SK-N-SH (cell line): ENCODE measurements around the gene OSBPL10. TPM values are rescaled to one million over a fixed set of nuclear protein-coding genes. Genes with fewer than 3 reads are reported as not detected.

Experiments
- CTCF ChIA-PET: fragments of 300-600, 350-600 bp; formaldehyde crosslinking; extraction: SDS; loops from one replicate; lab custom pipeline; 2021; lab: Yijun Ruan, JAX
- POLR2A ChIA-PET: fragments of 350-600 bp; sonication (Branson Sonifier 250); formaldehyde crosslinking; extraction: SDS; loops from one replicate; lab custom pipeline; 2020; ENCODE audit warnings: antibody characterized with exemption, inconsistent platforms; lab: Yijun Ruan, JAX
- DNase-seq: peaks from one replicate; pipeline ENCODE4 v3.0.0; 2012
- H2AFZ ChIP-seq: fragments of 200-600 bp; sonication (generic); 2 replicates; pipeline ENCODE4 v1.8.1; 2016; ENCODE audit warnings: antibody characterized with exemption, mild to moderate bottlenecking, low read depth
- H3F3A ChIP-seq: fragments of 200-600 bp; sonication (generic); replicated peaks from 2 replicates; pipeline ENCODE3; 2016; ENCODE audit warnings: antibody characterized with exemption, mild to moderate bottlenecking; ENCODE audit not compliant: insufficient read depth
- H3K27ac ChIP-seq, 2 experiments: fragments of 200-500 bp in 1 of 2; fragments of 200-600 bp in 1 of 2; sonication (Bioruptor generic) in 1 of 2; sonication (generic), shearing (Covaris generic) in 1 of 2; 2 replicates each; pipeline versions ENCODE4 v1.5.1 to v1.6.1; 2014 to 2016; ENCODE audit warnings: low read depth in 2 of 2, inconsistent platforms in 1 of 2, low read length in 1 of 2, mild to moderate bottlenecking in 1 of 2, mixed read lengths in 1 of 2
- H3K27me3 ChIP-seq: fragments of 200-600 bp; sonication (generic), shearing (Covaris generic); 2 replicates; pipeline ENCODE4 v1.6.1; 2016; ENCODE audit warnings: mixed run types; ENCODE audit not compliant: insufficient read depth
- H3K36me3 ChIP-seq, 2 experiments: fragments of 200-500 bp in 1 of 2; fragments of 200-600 bp in 1 of 2; sonication (Bioruptor generic) in 1 of 2; sonication (generic) in 1 of 2; replicated peaks in 1 of 2; 2 replicates each; pipeline versions ENCODE3 to v1.5.1; 2014 to 2016; ENCODE audit warnings: low read length in 1 of 2, mild to moderate bottlenecking in 1 of 2; ENCODE audit not compliant: insufficient read depth in 2 of 2, control insufficient read depth in 1 of 2
- H3K4me1 ChIP-seq, 2 experiments: fragments of 200-500 bp in 1 of 2; fragments of 200-600 bp in 1 of 2; sonication (Bioruptor generic) in 1 of 2; sonication (generic), shearing (Covaris generic) in 1 of 2; 2 replicates each; pipeline versions ENCODE4 v1.5.1 to v1.6.1; 2014 to 2016; ENCODE audit warnings: low read depth in 1 of 2, low read length in 1 of 2, mixed run types in 1 of 2; ENCODE audit not compliant: insufficient read depth in 2 of 2, control insufficient read depth in 1 of 2
- H3K4me2 ChIP-seq: fragments of 200-600 bp; sonication (generic), shearing (Covaris generic); 2 replicates; pipeline ENCODE4 v1.6.1; 2017; ENCODE audit warnings: mixed run types
- H3K4me3 ChIP-seq, 2 experiments: fragments of 200-500 bp in 1 of 2; fragments of 200-600 bp in 1 of 2; sonication (Bioruptor generic) in 1 of 2; sonication (generic), shearing (Covaris generic) in 1 of 2; 2 replicates each; pipeline versions ENCODE4 v1.5.1 to v1.8.1; 2014 to 2016; ENCODE audit warnings: low read depth in 2 of 2, inconsistent platforms in 1 of 2, low read length in 1 of 2, mild to moderate bottlenecking in 1 of 2, mixed read lengths in 1 of 2, moderate library complexity in 1 of 2
- H3K79me2 ChIP-seq: fragments of 200-600 bp; sonication (generic); 2 replicates; pipeline ENCODE4 v1.8.1; 2017; ENCODE audit warnings: mild to moderate bottlenecking; ENCODE audit not compliant: insufficient read depth
- H3K9ac ChIP-seq: fragments of 200-600 bp; sonication (generic); 2 replicates; pipeline ENCODE4 v1.6.1; 2017; ENCODE audit warnings: mixed run types
- H3K9me2 ChIP-seq: fragments of 200-600 bp; sonication (generic); 2 replicates; pipeline ENCODE4 v1.6.1; 2017; ENCODE audit warnings: mixed run types
- H3K9me3 ChIP-seq: fragments of 200-600 bp; sonication (generic); 2 replicates; pipeline ENCODE4 v1.6.1; 2017; ENCODE audit warnings: mixed run types, mild to moderate bottlenecking, moderate library complexity
- H4K20me1 ChIP-seq: fragments of 200-600 bp; sonication (generic); 2 replicates; pipeline ENCODE4 v1.6.1; 2017; ENCODE audit warnings: mild to moderate bottlenecking, mixed run types; ENCODE audit not compliant: insufficient read depth
- EP300 ChIP-seq, 2 experiments: IDR thresholded peaks; 2 replicates each; pipeline versions ENCODE4 v1.4.0 to v1.6.1; 2012; ENCODE audit warnings: borderline replicate concordance in 1 of 2, low read depth in 1 of 2, low read length in 1 of 2
- FOXJ3 ChIP-seq: sonication (generic); formaldehyde crosslinking; IDR thresholded peaks from 2 replicates; pipeline ENCODE4 v1.5.1; 2020; ENCODE audit warnings: mild to moderate bottlenecking, missing genetic modification reagents
- GABPA ChIP-seq: IDR thresholded peaks from 2 replicates; pipeline ENCODE4 v1.4.0; 2012; ENCODE audit warnings: low read depth, mild to moderate bottlenecking
- NRF1 ChIP-seq: IDR thresholded peaks from 2 replicates; pipeline ENCODE4 v1.6.1; 2012; ENCODE audit warnings: low read depth, mild to moderate bottlenecking, low read length
- POLR2AphosphoS5 ChIP-seq: IDR thresholded peaks from 2 replicates; pipeline ENCODE4 v1.6.1; 2012; ENCODE audit warnings: low read depth, low read length
- RAD21 ChIP-seq: IDR thresholded peaks from 2 replicates; pipeline ENCODE4 v1.6.1; 2012; ENCODE audit warnings: mild to moderate bottlenecking, low read length
- RCOR1 ChIP-seq: fragments of 150-350 bp; IDR thresholded peaks from 2 replicates; pipeline ENCODE4 v1.6.1; 2017; ENCODE audit warnings: antibody characterized with exemption, low read length
- RFX5 ChIP-seq: IDR thresholded peaks from 2 replicates; pipeline ENCODE4 v1.6.1; 2012; ENCODE audit warnings: mild to moderate bottlenecking, improper control_type of control experiment, low read length
- RXRA ChIP-seq: IDR thresholded peaks from 2 replicates; pipeline ENCODE4 v1.4.0; 2012; ENCODE audit warnings: low read depth, mild to moderate bottlenecking, borderline replicate concordance
- TAF1 ChIP-seq: IDR thresholded peaks from 2 replicates; pipeline ENCODE4 v1.6.1; 2012; ENCODE audit warnings: low read depth, mild to moderate bottlenecking, low read length, moderate library complexity, borderline replicate concordance
- TEAD4 ChIP-seq: IDR thresholded peaks from 2 replicates; pipeline ENCODE4 v1.4.0; 2012; ENCODE audit warnings: mild to moderate bottlenecking, borderline replicate concordance; ENCODE audit not compliant: insufficient read depth
- YY1 ChIP-seq: IDR thresholded peaks from 2 replicates; pipeline ENCODE4 v1.4.0; 2012; ENCODE audit warnings: low read depth, mild to moderate bottlenecking
- WGBS: methylation state at CpG from one replicate; pipeline ENCODE4 v1.1.6; 2017; ENCODE audit warnings: low lambda C conversion rate; 5-methylcytosine and 5-hydroxymethylcytosine counted together
- polyA plus RNA-seq, 3 experiments: library from polyadenylated mRNA; depleted of rRNA; stranded (reverse); fragments of >200 nt; gene quantifications; 2 replicates each; pipeline ENCODE4 v1.2.3, GENCODE V29; 2012
- TF ChIP-seq, protein P1 (sequence below): fragments of 150-350 bp; IDR thresholded peaks from 2 replicates; pipeline ENCODE4 v1.6.1; 2016; ENCODE audit warnings: mild to moderate bottlenecking, low read depth, low read length
- TF ChIP-seq, protein P2 (sequence below): IDR thresholded peaks from 2 replicates; pipeline ENCODE4 v1.4.0; 2012; ENCODE audit warnings: low read depth, borderline replicate concordance
- TF ChIP-seq, protein P3 (sequence below): IDR thresholded peaks from 2 replicates; pipeline ENCODE4 v1.4.0; 2012; ENCODE audit warnings: low read depth
- TF ChIP-seq, protein P4 (sequence below): IDR thresholded peaks from 2 replicates; pipeline ENCODE4; 2012
- TF ChIP-seq, protein P5 (sequence below): IDR thresholded peaks from 2 replicates; pipeline ENCODE4 v1.6.1; 2012; ENCODE audit warnings: mild to moderate bottlenecking, low read depth, low read length, moderate library complexity

The OSBPL10 gene
- polyA plus RNA-seq, 1 of the 3 experiments (the other 2 are of a cell fraction), result 0.12 TPM

DNA sequence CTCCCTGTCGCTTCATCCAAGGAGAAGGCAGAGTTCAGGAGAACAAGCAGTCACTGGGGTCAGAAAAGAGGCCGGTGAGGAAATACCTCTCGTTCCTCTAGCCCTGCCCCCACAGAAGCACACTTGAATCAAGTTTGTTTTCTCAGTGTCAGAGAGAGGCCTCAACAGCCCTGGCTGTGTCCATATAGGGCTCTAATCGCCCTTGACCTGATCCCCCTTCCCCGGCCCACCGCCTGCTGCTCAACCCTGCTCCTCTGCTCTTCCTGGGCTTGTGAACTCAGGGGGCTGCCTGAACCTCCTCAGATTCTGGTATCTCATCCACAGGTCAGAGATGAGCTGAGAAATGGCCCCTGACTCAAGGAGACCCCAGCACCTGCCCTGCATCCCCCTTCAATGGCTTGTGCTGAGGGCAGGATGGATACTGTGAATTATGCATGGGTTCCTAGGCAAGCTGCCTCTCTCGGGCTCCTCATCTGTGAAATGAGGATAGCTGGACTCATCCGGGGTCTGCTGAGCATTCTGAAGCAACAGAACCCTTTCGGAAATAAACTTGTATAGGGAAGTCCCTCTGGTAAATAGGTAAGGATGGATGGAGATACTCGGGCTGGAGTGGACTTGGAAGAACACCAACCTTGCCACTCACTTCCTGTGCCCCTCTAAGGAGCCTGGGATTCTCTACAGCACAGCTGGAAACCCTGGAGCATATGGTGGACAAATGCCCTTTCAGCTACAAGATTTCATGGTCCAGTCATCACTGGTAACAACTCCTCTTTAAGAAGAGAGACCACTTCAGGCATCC lies 300.8 kb downstream of the OSBPL10 start:
- Histone ChIP-seq H3K9me3 (no peaks in the 10 kb centered on the region), H3K27me3 (no peaks in the 10 kb centered on the region), H3F3A (no peaks in the 10 kb centered on the region), H2AFZ (no peak overlapping the region), H3K4me2 (no peak overlapping the region), H3K27ac (no peak overlapping the region), H3K79me2 (no peaks in the 10 kb centered on the region), H4K20me1 (no peaks in the 10 kb centered on the region), H3K4me1 (no peaks in the 10 kb centered on the region; a peak in 1 of 4 replicates), H3K9ac (no peak overlapping the region), H3K4me3 (no peak overlapping the region), H3K9me2 (no peaks in the 10 kb centered on the region), H3K36me3 (no peaks in the 10 kb centered on the region)
- WGBS, result 53% methylated on average over 7 of the region's 10 CpGs
- DNase-seq, result no peak
- CTCF ChIA-PET, result no interaction called here
- TF ChIP-seq FOXJ3 (CRISPR knock-in tag) (no peak), RFX5 (no peak), RAD21 (no peak), NRF1 (no peak), EP300 (IDR thresholded peaks at IDR 0.05; ENCODE audit: borderline replicate concordance in 1 of 2, low read depth in 1 of 2, low read length in 1 of 2) (no peak), POLR2AphosphoS5 (no peak), GABPA (no peak), YY1 (no peak), RXRA (no peak)
- TF ChIP-seq, protein P1, sequence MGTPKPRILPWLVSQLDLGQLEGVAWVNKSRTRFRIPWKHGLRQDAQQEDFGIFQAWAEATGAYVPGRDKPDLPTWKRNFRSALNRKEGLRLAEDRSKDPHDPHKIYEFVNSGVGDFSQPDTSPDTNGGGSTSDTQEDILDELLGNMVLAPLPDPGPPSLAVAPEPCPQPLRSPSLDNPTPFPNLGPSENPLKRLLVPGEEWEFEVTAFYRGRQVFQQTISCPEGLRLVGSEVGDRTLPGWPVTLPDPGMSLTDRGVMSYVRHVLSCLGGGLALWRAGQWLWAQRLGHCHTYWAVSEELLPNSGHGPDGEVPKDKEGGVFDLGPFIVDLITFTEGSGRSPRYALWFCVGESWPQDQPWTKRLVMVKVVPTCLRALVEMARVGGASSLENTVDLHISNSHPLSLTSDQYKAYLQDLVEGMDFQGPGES, result no peak
- TF ChIP-seq, protein P2, sequence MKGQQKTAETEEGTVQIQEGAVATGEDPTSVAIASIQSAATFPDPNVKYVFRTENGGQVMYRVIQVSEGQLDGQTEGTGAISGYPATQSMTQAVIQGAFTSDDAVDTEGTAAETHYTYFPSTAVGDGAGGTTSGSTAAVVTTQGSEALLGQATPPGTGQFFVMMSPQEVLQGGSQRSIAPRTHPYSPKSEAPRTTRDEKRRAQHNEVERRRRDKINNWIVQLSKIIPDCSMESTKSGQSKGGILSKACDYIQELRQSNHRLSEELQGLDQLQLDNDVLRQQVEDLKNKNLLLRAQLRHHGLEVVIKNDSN, result no peak
- TF ChIP-seq, protein P3, sequence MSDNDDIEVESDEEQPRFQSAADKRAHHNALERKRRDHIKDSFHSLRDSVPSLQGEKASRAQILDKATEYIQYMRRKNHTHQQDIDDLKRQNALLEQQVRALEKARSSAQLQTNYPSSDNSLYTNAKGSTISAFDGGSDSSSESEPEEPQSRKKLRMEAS, result no peak
- POLR2A ChIA-PET, result no interaction called here

DNA sequence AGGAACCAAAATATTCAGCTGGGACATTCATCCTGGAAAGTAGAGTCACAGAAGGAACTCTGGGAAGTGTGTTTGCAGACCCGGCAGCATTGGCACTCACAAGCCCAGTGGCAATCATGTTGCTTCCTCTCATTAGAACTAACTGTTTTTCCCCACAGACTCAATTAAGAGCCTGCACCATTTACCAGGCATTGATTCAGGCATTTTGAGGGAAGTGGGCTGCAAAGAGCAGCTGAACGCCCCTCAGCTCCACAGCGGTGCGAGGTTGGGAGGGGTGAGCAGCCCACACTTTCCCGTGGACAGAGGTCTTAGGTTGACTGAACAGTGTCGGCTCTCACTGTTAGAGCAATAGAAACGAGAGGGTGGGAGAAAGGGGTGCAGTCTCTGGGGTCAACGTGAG lies 304.5 kb downstream of the OSBPL10 start:
- Histone ChIP-seq H3K9me2 (no peaks in the 10 kb centered on the region), H3F3A (no peaks in the 10 kb centered on the region), H3K4me2 (no peak overlapping the region), H3K4me1 (no peaks in the 10 kb centered on the region; a peak in 1 of 4 replicates), H2AFZ (no peak overlapping the region), H3K79me2 (no peaks in the 10 kb centered on the region), H3K9ac (no peak overlapping the region), H3K9me3 (no peaks in the 10 kb centered on the region), H3K27ac (no peak overlapping the region), H3K4me3 (no peak overlapping the region), H3K27me3 (no peaks in the 10 kb centered on the region), H4K20me1 (no peaks in the 10 kb centered on the region), H3K36me3 (no peaks in the 10 kb centered on the region)
- DNase-seq, result no peak
- CTCF ChIA-PET, result no interaction called here
- POLR2A ChIA-PET, result no interaction called here
- 70% methylated on average over 8 of the region's 8 CpGs for WGBS
- no peak for TF ChIP-seq TAF1
- TF ChIP-seq, protein P4, sequence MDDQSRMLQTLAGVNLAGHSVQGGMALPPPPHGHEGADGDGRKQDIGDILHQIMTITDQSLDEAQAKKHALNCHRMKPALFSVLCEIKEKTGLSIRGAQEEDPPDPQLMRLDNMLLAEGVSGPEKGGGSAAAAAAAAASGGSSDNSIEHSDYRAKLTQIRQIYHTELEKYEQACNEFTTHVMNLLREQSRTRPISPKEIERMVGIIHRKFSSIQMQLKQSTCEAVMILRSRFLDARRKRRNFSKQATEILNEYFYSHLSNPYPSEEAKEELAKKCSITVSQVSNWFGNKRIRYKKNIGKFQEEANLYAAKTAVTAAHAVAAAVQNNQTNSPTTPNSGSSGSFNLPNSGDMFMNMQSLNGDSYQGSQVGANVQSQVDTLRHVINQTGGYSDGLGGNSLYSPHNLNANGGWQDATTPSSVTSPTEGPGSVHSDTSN, result no peak
- TF ChIP-seq TEAD4, result no peak
- TF ChIP-seq, protein P1, result no peak
- TF ChIP-seq RCOR1, result no peak
- TF ChIP-seq, protein P5, sequence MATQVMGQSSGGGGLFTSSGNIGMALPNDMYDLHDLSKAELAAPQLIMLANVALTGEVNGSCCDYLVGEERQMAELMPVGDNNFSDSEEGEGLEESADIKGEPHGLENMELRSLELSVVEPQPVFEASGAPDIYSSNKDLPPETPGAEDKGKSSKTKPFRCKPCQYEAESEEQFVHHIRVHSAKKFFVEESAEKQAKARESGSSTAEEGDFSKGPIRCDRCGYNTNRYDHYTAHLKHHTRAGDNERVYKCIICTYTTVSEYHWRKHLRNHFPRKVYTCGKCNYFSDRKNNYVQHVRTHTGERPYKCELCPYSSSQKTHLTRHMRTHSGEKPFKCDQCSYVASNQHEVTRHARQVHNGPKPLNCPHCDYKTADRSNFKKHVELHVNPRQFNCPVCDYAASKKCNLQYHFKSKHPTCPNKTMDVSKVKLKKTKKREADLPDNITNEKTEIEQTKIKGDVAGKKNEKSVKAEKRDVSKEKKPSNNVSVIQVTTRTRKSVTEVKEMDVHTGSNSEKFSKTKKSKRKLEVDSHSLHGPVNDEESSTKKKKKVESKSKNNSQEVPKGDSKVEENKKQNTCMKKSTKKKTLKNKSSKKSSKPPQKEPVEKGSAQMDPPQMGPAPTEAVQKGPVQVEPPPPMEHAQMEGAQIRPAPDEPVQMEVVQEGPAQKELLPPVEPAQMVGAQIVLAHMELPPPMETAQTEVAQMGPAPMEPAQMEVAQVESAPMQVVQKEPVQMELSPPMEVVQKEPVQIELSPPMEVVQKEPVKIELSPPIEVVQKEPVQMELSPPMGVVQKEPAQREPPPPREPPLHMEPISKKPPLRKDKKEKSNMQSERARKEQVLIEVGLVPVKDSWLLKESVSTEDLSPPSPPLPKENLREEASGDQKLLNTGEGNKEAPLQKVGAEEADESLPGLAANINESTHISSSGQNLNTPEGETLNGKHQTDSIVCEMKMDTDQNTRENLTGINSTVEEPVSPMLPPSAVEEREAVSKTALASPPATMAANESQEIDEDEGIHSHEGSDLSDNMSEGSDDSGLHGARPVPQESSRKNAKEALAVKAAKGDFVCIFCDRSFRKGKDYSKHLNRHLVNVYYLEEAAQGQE, result no peak
